GM23338 (cell line): Measurements from ENCODE around the gene TMEM175.

Experiments
- CREB1 ChIP-seq: fragments of 250-450 bp; sonication (Bioruptor Pico); IDR thresholded peaks from 2 replicates; pipeline ENCODE4 v1.5.0; 2020; ENCODE audit warnings: low read depth, mild to moderate bottlenecking, moderate library complexity
- CTCF ChIP-seq, 2 experiments: fragments of 200-600 bp in 1 of 2; sonication (generic) in 1 of 2; conservative IDR thresholded peaks; 2 replicates each; pipeline versions ENCODE4 v1.5.1 to v1.6.1; 2016 to 2017; ENCODE audit warnings: antibody characterized with exemption in 2 of 2, low read depth in 2 of 2, mild to moderate bottlenecking in 2 of 2, moderate library complexity in 1 of 2
- ETS1 ChIP-seq: IDR thresholded peaks from 2 replicates; pipeline ENCODE4 v1.6.1; 2016; ENCODE audit warnings: antibody characterized with exemption
- EZH2 ChIP-seq: fragments of 200-600 bp; sonication (generic); IDR thresholded peaks from one replicate; pipeline ENCODE4 v1.8.0; 2017; ENCODE audit warnings: antibody characterized with exemption, mild to moderate bottlenecking, low read depth; ENCODE audit not compliant: unreplicated experiment
- EZH2phosphoT487 ChIP-seq: fragments of 200-600 bp; sonication (generic); IDR thresholded peaks from one replicate; pipeline ENCODE4 v1.8.1; 2018; ENCODE audit warnings: antibody characterized with exemption; ENCODE audit not compliant: unreplicated experiment
- JUNB ChIP-seq: IDR thresholded peaks from one replicate; pipeline ENCODE4 v1.6.1; 2016; ENCODE audit warnings: antibody characterized with exemption; ENCODE audit not compliant: unreplicated experiment
- NANOG ChIP-seq: IDR thresholded peaks from 2 replicates; pipeline ENCODE4 v1.6.1; 2016; ENCODE audit warnings: antibody characterized with exemption, borderline replicate concordance
- POLR2AphosphoS5 ChIP-seq: IDR thresholded peaks from 2 replicates; pipeline ENCODE4 v1.6.1; 2016; ENCODE audit warnings: antibody characterized with exemption, low read depth
- REST ChIP-seq: IDR thresholded peaks from one replicate; pipeline ENCODE4 v1.6.1; 2018; ENCODE audit warnings: antibody characterized with exemption; ENCODE audit not compliant: unreplicated experiment
- STAT1 ChIP-seq: IDR thresholded peaks from one replicate; pipeline ENCODE4 v1.6.1; 2016; ENCODE audit warnings: antibody characterized with exemption; ENCODE audit not compliant: unreplicated experiment

- TF ChIP-seq CTCF (conservative IDR thresholded peaks at IDR 0.05; ENCODE audit: low read depth in 2 of 2) (no peak), POLR2AphosphoS5 (no peak), EZH2 (no peak), CREB1 (CRISPR knock-in tag) (no peak), EZH2phosphoT487 (no peak), REST (no peak), JUNB (no peak), STAT1 (no peak), ETS1 (no peak), NANOG (no peak)
Observed at GRCh38 chr4:978957-979701, 46.9 kb downstream of the TMEM175 start.
